Body of pancreas (tissue), 4 donors: ENCODE measurements around the gene MISP.

ENCODE experiments used
- CTCF ChIP-seq, 7 experiments: fragments of 450-650 bp in 4 of 7; fragments of 200-600 bp in 3 of 7; sonication (generic) in 3 of 7; IDR thresholded peaks; one replicate each; pipeline ENCODE4 v1.5.1; 2016 to 2019; ENCODE audit warnings: antibody characterized with exemption in 7 of 7
- POLR2A ChIP-seq, 3 donors: fragments of 450-650 bp; IDR thresholded peaks; one replicate each; pipeline ENCODE4 v1.6.1; 2016; ENCODE audit warnings: antibody characterized with exemption in 3 of 3, mild to moderate bottlenecking in 2 of 3

GRCh38 chr19:782878-783668 is 32.2 kb downstream of the MISP start:
- no peak for TF ChIP-seq CTCF (IDR thresholded peaks at IDR 0.05)
- TF ChIP-seq POLR2A (IDR thresholded peaks at IDR 0.05) = no peak
